GM19463 (cell line): ENCODE measurements around the gene RPL5.

Source experiments
- ATAC-seq: cut with Tn5 transposase; IDR thresholded peaks from one replicate; pipeline ENCODE4 v1.9.1; 2021; ENCODE audit warnings: mild to moderate bottlenecking, moderate library complexity; ENCODE audit not compliant: unreplicated experiment

Gene RPL5

DNA sequence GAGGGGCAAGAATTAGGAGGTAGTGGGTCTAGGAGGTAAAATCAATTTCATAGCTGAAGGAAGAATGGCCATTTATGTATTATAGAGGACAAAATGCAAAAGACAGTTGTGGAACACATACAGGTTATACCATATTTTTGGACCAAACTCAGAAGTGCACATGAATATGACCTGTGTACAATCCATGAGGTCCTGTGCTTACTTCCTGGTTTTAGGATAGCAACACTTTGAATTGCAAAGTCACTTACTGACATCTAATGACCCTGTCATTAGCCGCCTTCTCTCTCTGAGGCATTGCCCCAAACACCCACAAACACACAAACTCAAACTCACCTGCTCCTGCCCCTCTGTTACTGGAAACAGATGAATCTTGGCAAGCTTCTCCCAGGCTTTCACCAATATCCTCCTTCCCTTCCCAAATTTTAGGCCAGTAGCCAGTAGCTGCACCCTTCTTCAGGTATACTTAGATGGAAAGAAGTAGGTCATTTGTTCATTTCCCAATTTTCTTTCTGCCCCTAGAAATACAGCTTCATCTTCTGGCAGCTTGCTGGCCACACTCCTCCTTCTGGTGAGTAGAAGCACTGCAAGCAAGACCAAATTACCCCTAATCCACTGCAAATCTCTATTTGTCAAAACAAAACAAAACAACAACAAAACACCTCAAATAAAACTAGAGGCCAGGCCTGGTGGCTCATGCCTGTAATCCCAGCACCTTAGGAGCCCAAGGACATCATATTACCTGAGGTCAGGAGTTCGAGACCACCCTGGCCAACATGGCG is 13.7 kb upstream of the RPL5 start:
- ATAC-seq: peak; percentile 75

DNA sequence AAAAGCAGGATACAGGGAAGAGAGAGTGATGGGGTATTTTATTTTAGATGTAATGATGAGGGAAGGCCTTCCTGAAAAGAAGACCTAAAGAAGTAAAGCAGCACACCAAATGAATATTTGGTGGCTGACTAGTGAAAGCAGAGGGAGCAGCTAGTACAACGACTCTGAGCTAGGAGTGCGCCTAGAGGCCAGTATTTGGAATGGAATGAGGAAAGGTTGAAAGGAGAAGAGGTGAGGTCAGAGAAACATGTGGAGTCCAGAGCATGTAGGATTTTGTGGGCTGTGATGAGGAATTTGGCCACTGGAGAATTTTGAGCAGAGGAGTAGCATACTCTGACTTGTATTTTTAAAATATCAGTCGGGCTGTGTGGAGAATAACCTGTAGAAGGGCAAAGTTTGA is 11.8 kb upstream of the RPL5 start:
- ATAC-seq: no peak

DNA sequence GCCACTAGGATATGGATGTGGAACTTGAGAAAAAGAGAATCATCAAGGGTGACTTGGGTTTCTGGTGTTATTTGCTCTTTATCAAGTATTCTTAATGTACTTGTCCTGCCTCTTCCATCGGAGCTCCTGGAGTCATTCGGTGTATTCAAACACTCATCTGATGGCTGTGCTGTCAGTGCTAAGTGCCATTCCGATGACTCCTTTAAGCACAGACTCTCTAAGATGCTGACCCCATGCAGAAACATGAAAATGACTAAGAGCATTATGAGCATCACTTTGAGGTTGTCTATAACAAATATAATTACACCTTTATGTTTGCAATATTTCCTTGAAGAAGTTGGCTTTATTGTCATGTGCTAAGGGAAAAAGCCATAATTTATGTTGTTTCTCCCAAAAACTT is 11.3 kb upstream of the RPL5 start:
- no peak for ATAC-seq

- no peak for ATAC-seq
Observed at GRCh38 chr1:92822879-92823278, 9.0 kb upstream of the RPL5 start.

DNA sequence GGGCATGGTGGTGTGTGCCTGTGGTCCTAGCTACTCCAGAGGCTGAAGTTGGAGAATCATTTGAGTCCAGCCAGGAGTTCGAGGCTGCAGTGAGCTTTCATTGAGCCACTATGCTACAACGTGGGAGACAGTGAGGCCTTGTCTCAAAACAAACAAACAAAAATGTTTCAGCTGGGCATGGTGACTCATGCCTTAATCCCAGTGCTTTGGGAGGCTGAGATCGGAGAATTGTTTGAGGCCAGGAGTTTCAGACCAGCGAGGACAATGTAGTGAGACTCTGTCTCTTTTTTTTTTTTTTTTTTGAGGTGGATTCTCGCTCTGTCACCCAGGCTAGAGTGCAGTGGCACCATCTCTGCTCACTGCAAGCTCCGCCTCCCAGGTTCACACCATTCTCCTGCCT is 5.0 kb upstream of the RPL5 start:
- no peak for ATAC-seq

- no peak for ATAC-seq
Observed at GRCh38 chr1:92831368-92831761, 475 bp upstream of the RPL5 start.

- no peak for ATAC-seq
Observed at GRCh38 chr1:92832537-92833114, 786 bp downstream of the RPL5 start.

- ATAC-seq: no peak
Observed at GRCh38 chr1:92833840-92834239, 2.0 kb downstream of the RPL5 start.

DNA sequence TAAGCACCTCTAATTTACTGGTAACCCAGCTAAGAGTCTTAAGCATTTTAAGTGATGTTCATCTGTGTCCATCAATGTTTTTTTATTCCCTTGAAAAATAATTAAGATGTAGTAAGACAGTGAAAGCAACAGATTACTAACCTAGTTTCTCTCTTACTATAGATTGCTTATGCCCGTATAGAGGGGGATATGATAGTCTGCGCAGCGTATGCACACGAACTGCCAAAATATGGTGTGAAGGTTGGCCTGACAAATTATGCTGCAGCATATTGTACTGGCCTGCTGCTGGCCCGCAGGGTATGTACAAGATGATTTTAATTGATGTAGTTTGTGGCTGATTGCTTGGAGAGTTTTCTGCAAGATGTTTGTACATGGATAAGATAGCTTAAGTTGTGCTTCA is 2.8 kb downstream of the RPL5 start:
- no peak for ATAC-seq

- no peak for ATAC-seq
Observed at GRCh38 chr1:92837062-92837461, 5.2 kb downstream of the RPL5 start.

- no peak for ATAC-seq
Observed at GRCh38 chr1:92838519-92838918, 6.7 kb downstream of the RPL5 start.

DNA sequence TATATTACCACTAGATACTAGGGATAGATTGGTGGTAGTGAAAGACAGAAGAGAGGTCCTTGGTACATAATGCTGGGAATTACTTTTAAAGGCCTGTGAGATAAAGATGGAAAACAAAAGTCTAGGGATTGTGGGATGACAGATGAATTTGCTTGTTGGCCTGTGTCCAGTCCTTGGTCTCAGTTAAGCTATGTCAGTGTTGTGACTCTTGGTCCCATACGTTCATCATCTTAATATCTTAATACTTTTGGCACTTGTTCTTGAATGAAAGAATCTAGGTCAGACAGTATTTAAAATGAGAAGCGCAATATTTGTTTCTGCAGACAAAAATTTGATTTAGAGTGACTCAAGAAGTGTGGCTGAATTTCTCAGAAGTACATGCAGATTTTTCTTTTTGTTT is 7.6 kb downstream of the RPL5 start:
- ATAC-seq: no peak

DNA sequence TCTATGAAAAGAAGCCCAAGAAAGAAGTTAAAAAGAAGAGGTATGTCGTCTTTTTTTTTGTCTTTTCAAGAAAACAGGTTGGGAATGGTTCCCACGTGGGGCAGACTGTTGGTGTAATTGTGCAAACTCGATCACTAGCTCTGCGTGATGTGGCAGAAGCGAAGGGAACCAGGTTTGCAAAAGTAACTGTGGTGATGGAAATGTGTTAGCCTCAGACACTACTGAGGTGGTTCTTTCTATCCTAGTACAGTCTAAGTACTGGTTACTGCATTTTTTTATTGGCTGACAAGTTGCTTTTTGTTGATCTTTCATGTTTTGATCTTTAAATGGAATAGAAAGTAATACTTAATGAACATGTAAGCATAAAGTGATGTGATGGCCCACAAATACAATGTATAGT is 8.8 kb downstream of the RPL5 start:
- ATAC-seq: no peak

GRCh38 chr1:92842082-92843045 is 10.5 kb downstream of the RPL5 start:
- ATAC-seq: no peak

DNA sequence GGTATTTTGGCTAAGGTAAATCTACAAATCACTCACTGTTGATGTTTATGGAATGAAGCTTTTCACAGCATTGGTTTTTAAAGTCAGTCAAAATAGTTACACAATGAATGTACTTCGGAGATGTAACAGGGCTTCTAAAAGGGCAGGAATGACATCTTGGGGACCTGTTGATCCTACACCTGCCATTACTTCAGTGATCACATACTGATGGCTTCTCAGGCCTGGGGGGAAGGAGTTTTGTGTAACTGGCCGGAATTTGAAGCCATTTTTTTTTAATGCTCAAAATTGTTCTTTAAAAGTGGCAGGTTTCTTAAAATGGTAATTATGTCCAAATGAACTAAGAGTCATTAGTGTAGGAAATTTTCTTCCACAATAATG is 11.2 kb downstream of the RPL5 start:
- no peak for ATAC-seq

DNA sequence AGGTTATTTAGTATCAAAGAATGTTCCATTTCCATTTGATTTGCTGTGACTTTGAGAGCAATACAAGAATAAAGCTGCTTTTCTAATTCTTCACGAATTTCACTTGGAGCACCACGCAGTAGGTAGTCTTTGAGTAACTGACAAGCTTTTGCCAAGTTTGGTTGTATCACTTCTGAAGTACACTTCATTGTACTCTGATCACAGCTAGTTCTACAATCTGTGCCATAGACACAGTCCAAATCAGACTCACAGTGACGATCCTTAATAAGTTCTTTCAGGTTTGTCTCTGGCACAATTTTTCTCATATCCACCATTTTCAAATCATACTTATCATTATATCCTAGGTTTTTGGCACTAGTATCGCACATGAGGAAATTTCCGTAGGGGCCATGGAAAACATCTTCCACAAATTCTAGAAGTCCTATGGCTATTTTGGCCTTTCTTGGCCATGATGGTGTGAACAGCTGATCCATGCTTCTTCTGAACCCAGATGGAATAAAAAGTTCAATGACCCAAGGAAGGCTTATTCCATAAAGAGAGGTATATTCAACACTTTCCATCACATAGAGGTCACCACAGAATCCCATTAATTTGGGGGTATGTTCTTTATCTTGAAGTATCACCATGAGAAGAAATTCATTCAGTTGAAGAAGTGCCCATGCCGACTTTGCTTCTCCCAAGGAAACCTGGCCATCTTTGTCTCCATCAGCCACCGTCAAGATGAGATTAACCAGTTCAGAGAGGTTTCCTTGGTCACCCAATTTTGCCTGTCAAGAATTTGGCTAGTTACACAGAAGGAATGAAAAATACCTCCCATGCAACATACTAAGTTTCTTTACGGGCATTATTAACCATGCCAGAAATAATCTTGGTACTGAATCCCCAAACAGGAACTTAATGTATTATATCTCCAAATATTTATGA is 11.9 kb downstream of the RPL5 start:
- no peak for ATAC-seq

- ATAC-seq: no peak
Observed at GRCh38 chr1:92844439-92844838, 12.6 kb downstream of the RPL5 start.

DNA sequence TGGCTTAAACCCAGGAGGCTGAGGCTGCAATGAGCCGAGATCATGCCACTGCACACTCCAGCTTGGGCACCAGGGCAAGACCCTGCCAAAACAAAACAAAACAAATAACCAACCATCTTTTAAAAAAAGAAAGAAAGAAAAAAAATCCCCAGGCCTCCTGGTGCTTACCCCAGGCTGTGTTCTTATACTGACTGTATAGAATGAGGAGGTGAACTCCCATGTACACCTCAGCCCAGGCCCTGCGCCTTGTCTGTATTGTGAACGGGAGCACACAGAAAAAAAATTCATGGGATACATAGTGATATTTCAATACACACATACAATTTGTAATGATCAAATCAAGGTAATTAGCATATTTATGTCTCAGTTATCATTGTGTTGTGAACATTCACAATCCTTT is 14.1 kb downstream of the RPL5 start:
- ATAC-seq: no peak

DNA sequence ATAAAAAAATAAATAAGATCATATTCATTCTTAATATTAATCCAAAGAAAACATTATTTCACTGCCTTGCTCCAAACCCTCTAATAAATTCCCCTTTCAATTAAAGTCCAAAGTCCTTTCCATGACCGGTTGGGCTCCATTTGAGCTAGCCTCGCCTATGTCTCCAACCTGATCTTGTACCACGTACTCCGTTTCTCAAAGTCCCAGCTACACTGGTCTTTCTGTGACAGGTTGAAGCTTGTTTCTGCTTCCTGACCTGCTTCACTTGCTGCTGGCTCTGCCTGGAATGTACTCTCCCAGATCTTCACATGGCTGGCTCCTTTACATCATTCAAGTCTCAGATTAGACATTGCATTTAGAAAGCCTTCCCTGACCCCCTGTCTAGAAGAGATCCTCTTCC is 16.4 kb downstream of the RPL5 start:
- no peak for ATAC-seq

GRCh38 chr1:92850019-92850418 is 18.2 kb downstream of the RPL5 start:
- no peak for ATAC-seq

DNA sequence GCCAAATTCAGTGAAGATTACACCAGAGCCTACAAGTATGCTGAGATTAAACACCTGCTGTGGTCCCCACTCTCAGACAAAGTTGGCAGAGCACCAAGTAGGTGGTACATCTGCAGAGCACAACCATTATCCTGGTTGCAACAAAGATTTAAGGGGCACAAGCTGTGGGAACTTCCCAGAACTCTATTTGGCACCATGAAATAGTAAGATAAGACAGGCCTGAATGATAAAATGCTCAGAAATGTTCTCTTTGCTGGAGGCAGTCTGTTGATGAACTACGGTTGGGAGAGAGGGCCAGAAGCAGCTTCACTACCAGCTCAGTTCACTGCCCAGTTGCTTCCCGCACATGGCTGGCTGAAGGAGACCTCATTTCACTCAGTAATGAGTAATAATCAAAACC is 19.9 kb downstream of the RPL5 start:
- ATAC-seq: no peak
